H1 (cell line): ENCODE measurements around the gene HOXA13. TPM values are rescaled to one million over a fixed set of nuclear protein-coding genes. Genes with fewer than 3 reads are reported as not detected.

Experiments
- BACH1 ChIP-seq: IDR thresholded peaks from 2 replicates; pipeline ENCODE4 v1.6.1; 2012; ENCODE audit warnings: low read length, improper control_type of control experiment
- BCL11A ChIP-seq, 2 experiments: IDR thresholded peaks; one replicate each; pipeline ENCODE4 v1.6.1; 2011; ENCODE audit warnings: low read depth in 2 of 2, low read length in 2 of 2, mild to moderate bottlenecking in 2 of 2
- BRCA1 ChIP-seq: IDR thresholded peaks from 2 replicates; pipeline ENCODE4 v1.6.1; 2012; ENCODE audit warnings: low read depth, low read length, improper control_type of control experiment
- polyA plus RNA-seq, 7 experiments: library from polyadenylated mRNA; depleted of rRNA in 3 of 7; stranded (reverse) in 5 of 7; unstranded in 2 of 7; fragments of >200 nt in 5 of 7; fragments of 200-250 nt in 2 of 7; gene quantifications; 1 replicate in 5 of 7; 2 replicates in 1 of 7; 4 replicates in 1 of 7; pipeline versions ENCODE4 v1.2.1 to v1.2.3, GENCODE V29; 2011 to 2013; ENCODE audit warnings: missing spikeins in 2 of 7, mixed read lengths in 2 of 7
- total RNA-seq: library from RNA; stranded (reverse); fragmentation: NEBNext Ultra II Directional; extraction: Animal tissue kit (Norgen Biotek cat#: 25700); gene quantifications from 2 replicates; pipeline ENCODE4 v1.2.1, GENCODE V29; 2021

HOXA13 gene
- total and polyA plus RNA-seq, 2 of the 8 experiments (the other 6 are each of a cell fraction or from before 2014, with no cell fraction given): not detected

DNA sequence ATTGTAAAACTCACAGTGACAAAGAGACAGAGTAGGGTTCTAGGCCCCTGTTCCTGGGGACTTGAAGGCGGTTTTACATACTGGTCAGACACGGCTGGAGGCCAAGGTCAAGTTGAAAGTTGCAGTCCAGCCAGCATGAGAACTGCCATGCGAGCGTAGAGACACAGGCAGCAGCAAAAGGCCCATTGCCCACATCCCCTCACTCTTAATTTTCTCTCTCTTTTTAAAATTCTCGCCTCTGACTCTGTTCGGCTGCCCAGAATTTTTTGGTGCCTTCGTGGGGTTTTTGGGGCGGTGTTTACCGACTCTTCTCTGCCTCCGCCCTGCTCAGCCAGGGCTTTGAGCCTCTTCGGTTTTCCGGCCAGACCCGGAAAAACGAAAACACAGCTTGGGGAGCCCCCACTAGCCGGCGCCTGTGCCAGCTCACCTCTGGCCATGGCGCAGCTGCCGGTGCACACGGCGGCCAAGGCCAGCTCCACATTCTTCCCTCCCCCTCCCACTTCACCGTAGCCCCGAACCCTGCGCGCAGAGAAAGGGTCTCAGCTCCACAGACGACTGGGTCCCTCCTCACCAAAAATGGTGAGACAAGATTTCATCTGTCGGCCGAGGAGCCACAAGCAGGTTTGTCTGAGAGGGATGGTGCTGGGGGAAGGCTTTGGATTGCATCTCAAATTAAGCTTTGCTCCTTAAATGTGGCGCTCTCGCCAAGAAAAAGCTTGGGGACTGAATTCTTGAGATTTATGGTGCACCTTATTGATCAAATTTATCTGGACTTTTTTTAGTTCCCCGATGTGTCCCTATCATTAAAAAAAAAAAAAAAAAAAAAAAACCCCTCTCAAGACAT lies 2.3 kb upstream of the HOXA13 start (continued):
- no peak for TF ChIP-seq BRCA1
- no peak for TF ChIP-seq BACH1
- TF ChIP-seq BCL11A (IDR thresholded peaks at IDR 0.05; ENCODE audit: low read depth in 2 of 2, low read length in 2 of 2): no peak
